ENCODE results near the gene ZNF518B. TPM values are rescaled to one million over a fixed set of nuclear protein-coding genes. Genes with fewer than 3 reads are reported as not detected.

Gene ZNF518B
- 2.4 to 3.8 TPM (median 3.1 TPM) in 5 replicates for total RNA-seq (2022; extraction: Qiagen RNA extraction)

DNA sequence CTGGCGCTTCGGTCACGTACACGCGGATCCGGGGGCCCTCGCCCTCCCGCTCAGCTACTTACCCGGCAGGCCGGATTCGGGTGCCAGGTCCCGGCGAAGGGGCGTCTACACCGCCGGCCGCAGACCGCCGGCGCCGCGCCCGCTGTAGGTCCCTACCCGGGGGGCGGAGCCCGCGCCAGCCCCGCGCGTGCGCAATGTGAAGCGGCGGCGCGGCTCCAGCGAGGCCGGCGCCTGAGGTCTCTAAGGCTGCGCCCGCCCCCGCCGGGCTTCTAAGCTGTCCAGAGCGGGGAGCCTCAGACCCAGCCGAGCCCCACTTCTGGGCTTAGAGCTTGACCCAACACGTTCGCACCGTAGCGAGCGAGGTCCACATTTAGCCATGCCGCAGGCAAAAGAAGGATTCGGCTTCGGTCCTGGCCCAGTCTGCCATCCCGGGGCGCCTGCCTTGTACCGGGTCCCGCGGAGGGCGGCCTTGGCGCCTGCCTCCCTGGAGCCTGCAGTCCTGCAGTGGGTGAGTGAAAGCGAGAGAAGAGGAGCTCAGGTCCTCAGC lies at the start of gene ZNF518B:
Gene ZNF518B, minus strand, starts transcription at position 172 of the 547 bp plus-strand sequence. CDS start 11,098 bp downstream, outside the sequence.

Other genes starting within 250 kb of the ZNF518B start
- not detected in 5 replicates for gene CLNK, start 227.3 kb upstream of the ZNF518B start, total RNA-seq (2022; extraction: Qiagen RNA extraction)

Data from A549 treated with Mapracorat at 1 μM for 4 hours (cell line).